ENCODE data around the gene GNAZ. TPM values are rescaled to one million over a fixed set of nuclear protein-coding genes. Genes with fewer than 3 reads are reported as not detected.

Gene GNAZ
- total RNA-seq, 1 experiment from 2014 or later = 11.1 TPM

DNA sequence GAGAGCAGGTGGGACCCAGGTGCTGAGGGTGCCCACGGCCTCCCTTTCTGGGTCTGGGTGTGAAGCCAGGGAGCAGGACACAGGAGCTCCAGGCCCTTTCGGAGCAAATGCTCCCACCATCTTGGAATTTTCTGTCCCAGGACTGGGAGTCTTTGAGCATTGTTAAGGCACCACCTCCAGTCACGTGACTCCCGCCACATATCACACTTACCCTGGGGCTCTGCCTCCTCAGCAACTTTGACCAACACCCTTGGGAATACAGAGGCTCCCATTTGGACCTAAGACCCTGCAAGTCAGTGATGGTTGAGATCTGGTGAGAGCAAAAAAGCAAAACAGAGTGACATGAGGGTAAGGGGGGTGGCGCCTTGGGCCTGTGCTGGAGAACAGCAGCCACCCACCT lies 35.6 kb downstream of the GNAZ start:
- Histone ChIP-seq H3K4me3 (replicated peaks in 1 of 2; ENCODE audit: low read depth in 1 of 2, low read length in 2 of 2) (no peak overlapping the region), H3K4me2 (ENCODE audit: low read length) (no peak overlapping the region), H3K79me2 (ENCODE audit: insufficient read depth, low read length) (no peaks in the 10 kb centered on the region), H2AFZ (ENCODE audit: low read depth, low read length, poor library complexity, severe bottlenecking) (no peak overlapping the region), H3K4me1 (ENCODE audit: control insufficient read depth in 1 of 2, insufficient read depth in 2 of 2, low read length in 2 of 2) (peaks cover 0 to 3% of the 10 kb centered on the region in 2 experiments; a peak in 1 of 4 replicates), H3K9me2 (ENCODE audit: insufficient read depth) (no peaks in the 10 kb centered on the region), H3K27me3 (ENCODE audit: insufficient read depth, low read length) (no peaks in the 10 kb centered on the region), H3K9ac (ENCODE audit: low read length) (no peak overlapping the region), H3K9me3 (ENCODE audit: control insufficient read depth in 1 of 2, insufficient read depth in 1 of 2, low read depth in 1 of 2, low read length in 2 of 2) (no peaks in the 10 kb centered on the region), H3K27ac (ENCODE audit: low read depth, low read length) (no peak overlapping the region), H4K20me1 (ENCODE audit: insufficient read depth) (no peaks in the 10 kb centered on the region), H3K36me3 (ENCODE audit: control insufficient read depth in 1 of 2, insufficient read depth in 2 of 2, low read length in 2 of 2) (no peaks in the 10 kb centered on the region)
- ChIA-PET CTCF (no interaction called here), RAD21 (ENCODE audit: low non-redundant PET in 1 of 2, low total read pairs in 2 of 2, uncharacterized antibody in 2 of 2, unreplicated experiment in 2 of 2) (no interaction called here), POLR2A (no interaction called here)
- ATAC-seq (no peak), DNase-seq (ENCODE audit: low read depth, low spot score) (no peak)
- intact Hi-C loops (cut with micrococcal nuclease) = no loop called here
- TF ChIP-seq CBX3 (IDR thresholded peaks at IDR 0.05; ENCODE audit: low read depth) = no peak
- TF ChIP-seq CEBPB (IDR thresholded peaks at IDR 0.05; ENCODE audit: low read depth) = no peak
- TF ChIP-seq, protein P1, sequence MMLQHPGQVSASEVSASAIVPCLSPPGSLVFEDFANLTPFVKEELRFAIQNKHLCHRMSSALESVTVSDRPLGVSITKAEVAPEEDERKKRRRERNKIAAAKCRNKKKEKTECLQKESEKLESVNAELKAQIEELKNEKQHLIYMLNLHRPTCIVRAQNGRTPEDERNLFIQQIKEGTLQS (IDR thresholded peaks at IDR 0.05) = no peak
- TF ChIP-seq JUND (IDR thresholded peaks at IDR 0.05) = no peak
- BruUV-seq (replicated peaks) = no TSS peak

GRCh38 chr22:23106344-23106743 lies 36.0 kb downstream of the GNAZ start:
- Histone ChIP-seq H3K4me1 (ENCODE audit: control insufficient read depth in 1 of 2, insufficient read depth in 2 of 2, low read length in 2 of 2) (peaks cover 0 to 6% of the 10 kb centered on the region in 2 experiments; a peak in 1 of 4 replicates), H3K27me3 (ENCODE audit: insufficient read depth, low read length) (no peaks in the 10 kb centered on the region), H2AFZ (ENCODE audit: low read depth, low read length, poor library complexity, severe bottlenecking) (no peak overlapping the region), H3K79me2 (ENCODE audit: insufficient read depth, low read length) (no peaks in the 10 kb centered on the region), H3K9me2 (ENCODE audit: insufficient read depth) (no peaks in the 10 kb centered on the region), H3K9me3 (ENCODE audit: control insufficient read depth in 1 of 2, insufficient read depth in 1 of 2, low read depth in 1 of 2, low read length in 2 of 2) (no peaks in the 10 kb centered on the region), H4K20me1 (ENCODE audit: insufficient read depth) (no peaks in the 10 kb centered on the region), H3K27ac (ENCODE audit: low read depth, low read length) (no peak overlapping the region), H3K4me2 (ENCODE audit: low read length) (no peak overlapping the region), H3K4me3 (replicated peaks in 1 of 2; ENCODE audit: low read depth in 1 of 2, low read length in 2 of 2) (no peak overlapping the region), H3K36me3 (ENCODE audit: control insufficient read depth in 1 of 2, insufficient read depth in 2 of 2, low read length in 2 of 2) (no peaks in the 10 kb centered on the region), H3K9ac (ENCODE audit: low read length) (no peak overlapping the region)
- no TSS peak for BruUV-seq (replicated peaks)
- TF ChIP-seq, protein P2, sequence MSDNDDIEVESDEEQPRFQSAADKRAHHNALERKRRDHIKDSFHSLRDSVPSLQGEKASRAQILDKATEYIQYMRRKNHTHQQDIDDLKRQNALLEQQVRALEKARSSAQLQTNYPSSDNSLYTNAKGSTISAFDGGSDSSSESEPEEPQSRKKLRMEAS (IDR thresholded peaks at IDR 0.05) = no peak
- no peak for TF ChIP-seq RAD21 (IDR thresholded peaks at IDR 0.05; ENCODE audit: low read depth)
- no peak for TF ChIP-seq ZFX (IDR thresholded peaks at IDR 0.05)
- no peak for TF ChIP-seq ZNF274 (IDR thresholded peaks at IDR 0.05; ENCODE audit: low read depth, low read length)
- TF ChIP-seq, protein P3, sequence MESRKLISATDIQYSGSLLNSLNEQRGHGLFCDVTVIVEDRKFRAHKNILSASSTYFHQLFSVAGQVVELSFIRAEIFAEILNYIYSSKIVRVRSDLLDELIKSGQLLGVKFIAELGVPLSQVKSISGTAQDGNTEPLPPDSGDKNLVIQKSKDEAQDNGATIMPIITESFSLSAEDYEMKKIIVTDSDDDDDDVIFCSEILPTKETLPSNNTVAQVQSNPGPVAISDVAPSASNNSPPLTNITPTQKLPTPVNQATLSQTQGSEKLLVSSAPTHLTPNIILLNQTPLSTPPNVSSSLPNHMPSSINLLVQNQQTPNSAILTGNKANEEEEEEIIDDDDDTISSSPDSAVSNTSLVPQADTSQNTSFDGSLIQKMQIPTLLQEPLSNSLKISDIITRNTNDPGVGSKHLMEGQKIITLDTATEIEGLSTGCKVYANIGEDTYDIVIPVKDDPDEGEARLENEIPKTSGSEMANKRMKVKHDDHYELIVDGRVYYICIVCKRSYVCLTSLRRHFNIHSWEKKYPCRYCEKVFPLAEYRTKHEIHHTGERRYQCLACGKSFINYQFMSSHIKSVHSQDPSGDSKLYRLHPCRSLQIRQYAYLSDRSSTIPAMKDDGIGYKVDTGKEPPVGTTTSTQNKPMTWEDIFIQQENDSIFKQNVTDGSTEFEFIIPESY (IDR thresholded peaks at IDR 0.05; ENCODE audit: extremely low read depth, insufficient replicate concordance, low read length) = no peak
- intact Hi-C loops (cut with micrococcal nuclease) = no loop called here
- no peak for ATAC-seq
- ChIA-PET CTCF (no interaction called here), POLR2A (no interaction called here), RAD21 (ENCODE audit: low non-redundant PET in 1 of 2, low total read pairs in 2 of 2, uncharacterized antibody in 2 of 2, unreplicated experiment in 2 of 2) (no interaction called here)
- DNase-seq (ENCODE audit: low read depth, low spot score) = no peak

Measured in HCT116 (cell line).